HG03097 (cell line): ENCODE data around the gene ACTA2.
"Not testable (repeated sequence)": the region's sequence is repeated elsewhere in the genome, so short reads cannot be mapped to it uniquely, and the experiment has no call there.

Experiments
- ATAC-seq: cut with Tn5 transposase; IDR thresholded peaks from one replicate; pipeline ENCODE4 v1.9.1; 2021; ENCODE audit not compliant: unreplicated experiment, low FRiP score

Gene ACTA2

DNA sequence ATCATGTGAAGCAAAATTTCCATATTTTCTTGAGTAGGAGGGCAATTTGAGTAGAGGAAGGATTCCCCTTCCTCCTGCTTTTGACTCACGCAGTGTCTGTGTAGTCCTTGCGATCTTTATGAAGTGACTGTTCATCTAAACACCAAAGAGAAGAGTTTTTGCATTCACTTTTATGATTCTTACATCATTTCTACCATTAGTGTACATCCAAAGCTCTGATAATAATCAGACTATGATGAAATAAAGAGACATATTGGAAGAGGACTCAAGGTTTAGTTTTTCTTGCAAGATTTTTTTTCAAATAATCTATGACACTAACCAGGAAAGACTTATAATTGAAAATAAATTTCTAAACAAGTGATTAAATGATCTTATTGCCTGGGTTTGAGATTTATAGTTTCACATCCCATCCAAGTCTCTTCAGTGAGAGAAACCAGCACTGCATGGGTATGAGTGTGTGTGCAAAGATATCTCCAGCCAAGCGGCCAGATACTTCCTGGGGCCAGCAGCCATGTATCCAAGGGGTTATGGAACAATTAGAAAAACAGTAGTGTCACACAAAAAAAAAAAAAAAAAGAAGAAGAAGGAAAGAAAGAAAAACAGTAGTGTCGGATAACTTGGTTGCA is 2.0 kb upstream of the ACTA2 start:
- no peak for ATAC-seq

DNA sequence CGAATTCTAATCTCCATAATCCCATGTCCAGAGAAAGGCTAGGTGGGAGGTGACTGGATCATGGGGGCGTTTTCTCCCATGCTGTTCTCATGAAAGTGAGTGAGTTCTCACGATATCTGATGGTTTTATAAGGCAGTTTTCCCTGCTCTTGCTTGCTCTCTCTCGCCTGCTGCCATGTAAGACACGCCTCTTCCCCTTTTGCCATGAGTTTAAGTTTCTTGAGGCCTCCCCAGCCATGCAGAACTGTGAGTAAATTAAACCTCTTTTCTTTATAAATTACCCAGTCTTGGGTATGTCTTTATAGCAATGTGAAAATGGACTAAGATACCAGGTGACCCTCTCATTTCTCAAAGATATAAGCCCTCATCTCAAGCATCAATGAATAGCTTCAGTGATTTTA is 1.1 kb upstream of the ACTA2 start:
- ATAC-seq: no peak

DNA sequence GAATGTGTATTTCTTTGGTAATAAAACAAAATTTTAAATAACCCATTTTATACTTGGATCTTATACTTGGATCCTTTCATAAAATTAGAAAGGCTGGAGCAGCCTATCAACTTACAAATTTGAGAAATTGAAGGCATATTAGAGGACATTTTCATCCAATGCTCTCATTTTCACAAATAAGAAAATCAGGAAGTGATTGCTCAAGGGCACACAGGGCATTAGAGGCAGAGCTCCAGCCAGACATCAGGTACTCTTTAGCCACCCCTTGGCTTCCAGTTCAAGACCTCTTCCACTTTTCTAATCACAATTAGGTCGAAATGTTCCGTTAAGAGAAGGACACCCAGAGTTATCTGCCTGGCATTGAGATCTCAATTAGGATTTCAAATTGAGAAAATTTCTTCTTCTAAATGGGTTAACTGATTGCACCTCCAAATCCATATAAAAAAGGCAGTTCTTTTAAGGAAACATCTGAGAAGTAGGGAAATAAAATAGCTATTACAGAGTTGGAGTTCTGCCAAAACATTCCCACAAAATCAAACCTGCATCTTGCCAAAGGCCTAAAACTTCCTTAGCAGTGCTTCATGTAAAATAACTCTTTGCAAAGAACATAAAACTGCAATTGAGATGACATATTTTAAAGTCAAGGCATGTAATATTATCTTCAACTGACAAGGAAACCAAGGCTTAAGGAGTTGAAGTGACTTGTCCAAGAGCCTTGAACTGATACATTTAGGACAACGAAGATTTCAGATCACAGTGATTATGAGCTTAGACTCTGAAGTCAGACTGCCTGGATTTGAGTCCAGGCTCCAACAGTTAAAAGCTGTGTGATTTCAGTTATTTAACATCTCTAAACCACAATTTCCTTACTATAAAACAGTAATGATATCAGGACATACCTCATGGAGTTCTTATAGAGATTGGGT is 2.4 kb downstream of the ACTA2 start:
- ATAC-seq: no peak

GRCh38 chr10:88949051-88949450 is 3.5 kb downstream of the ACTA2 start:
- no peak for ATAC-seq

DNA sequence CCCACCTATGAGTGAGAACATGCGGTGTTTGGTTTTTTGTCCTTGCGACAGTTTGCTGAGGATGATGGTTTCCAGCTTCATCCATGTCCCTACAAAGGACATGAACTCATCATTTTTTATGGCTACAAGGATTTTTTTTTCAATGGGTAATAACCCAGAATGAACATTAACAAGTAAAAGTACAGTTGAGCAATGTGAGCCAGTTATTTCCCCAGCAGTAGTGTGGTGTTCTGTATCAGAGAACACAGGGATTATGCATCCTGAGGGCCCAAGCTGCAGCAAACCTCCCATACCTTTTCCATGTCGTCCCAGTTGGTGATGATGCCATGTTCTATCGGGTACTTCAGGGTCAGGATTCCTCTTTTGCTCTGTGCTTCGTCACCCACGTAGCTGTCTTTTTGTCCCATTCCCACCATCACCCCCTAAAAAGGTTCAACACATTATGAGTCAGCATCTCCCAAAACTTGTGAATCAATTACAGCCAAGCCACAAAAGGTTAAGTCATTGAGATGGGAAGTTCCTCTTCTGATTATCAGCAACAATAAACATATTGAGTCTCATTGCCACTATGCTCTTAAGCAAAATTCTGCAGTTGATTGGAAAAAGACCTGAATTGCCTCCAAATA is 5.5 kb downstream of the ACTA2 start:
- no peak for ATAC-seq

DNA sequence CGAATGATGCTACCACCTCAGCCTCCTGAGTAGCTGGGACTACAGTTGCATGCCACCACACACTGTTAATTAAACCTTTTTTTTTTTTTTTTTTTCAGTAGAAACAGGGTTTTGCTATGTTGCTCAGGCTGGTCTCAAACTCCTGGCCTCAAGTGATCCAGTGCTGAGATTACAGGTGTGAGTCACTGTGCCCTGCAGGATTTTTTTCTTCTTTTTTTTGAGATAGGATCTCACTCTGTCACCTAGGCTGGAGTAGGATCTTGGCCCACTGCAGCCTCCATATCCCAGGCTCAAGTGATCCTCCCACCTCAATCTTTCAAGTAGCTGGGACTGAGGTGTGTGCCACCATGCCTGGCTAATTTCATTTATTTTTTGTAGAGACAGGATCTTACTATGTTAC is 6.4 kb downstream of the ACTA2 start:
- ATAC-seq: no peak

- ATAC-seq: peak; percentile 53
Observed at GRCh38 chr10:88944813-88945212, 7.8 kb downstream of the ACTA2 start.

GRCh38 chr10:88943778-88944177 is 8.8 kb downstream of the ACTA2 start:
- ATAC-seq: no peak

- no peak for ATAC-seq
Observed at GRCh38 chr10:88941026-88941425, 11.5 kb downstream of the ACTA2 start.

DNA sequence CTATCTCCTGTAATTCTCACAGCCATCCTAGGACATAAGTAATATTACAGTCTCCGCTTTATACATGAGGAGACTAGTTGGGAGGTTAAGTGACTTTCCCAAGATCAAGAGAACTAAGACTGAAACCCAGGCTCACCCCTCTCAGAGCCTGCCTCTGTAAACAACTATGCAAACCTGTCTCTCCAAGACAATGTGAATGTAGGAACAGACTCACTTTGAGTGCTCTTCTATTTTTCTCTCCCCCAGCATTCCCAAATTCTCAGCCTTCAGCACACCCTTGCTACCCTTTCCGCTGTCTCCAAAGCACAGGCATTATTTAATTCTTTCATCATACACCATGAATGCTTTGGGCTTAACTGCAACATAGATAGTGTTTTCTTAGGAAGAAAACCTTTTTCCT is 13.6 kb downstream of the ACTA2 start:
- no peak for ATAC-seq

DNA sequence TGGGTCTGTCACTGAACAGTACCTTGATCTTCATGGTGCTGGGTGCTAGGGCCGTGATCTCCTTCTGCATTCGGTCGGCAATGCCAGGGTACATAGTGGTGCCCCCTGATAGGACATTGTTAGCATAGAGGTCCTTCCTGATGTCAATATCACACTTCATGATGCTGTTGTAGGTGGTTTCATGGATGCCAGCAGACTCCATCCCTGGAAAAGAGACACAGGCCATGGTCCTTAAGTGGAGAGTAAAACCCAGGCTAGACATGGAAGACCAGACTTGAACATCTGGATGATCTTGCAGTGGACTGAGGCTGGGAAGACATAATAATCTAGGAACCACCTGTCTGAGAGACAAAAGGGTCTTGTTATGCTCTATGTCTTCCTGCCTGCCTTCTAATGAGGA is 14.5 kb downstream of the ACTA2 start:
- ATAC-seq: no peak

- no peak for ATAC-seq
Observed at GRCh38 chr10:88936656-88937055, 15.9 kb downstream of the ACTA2 start.

DNA sequence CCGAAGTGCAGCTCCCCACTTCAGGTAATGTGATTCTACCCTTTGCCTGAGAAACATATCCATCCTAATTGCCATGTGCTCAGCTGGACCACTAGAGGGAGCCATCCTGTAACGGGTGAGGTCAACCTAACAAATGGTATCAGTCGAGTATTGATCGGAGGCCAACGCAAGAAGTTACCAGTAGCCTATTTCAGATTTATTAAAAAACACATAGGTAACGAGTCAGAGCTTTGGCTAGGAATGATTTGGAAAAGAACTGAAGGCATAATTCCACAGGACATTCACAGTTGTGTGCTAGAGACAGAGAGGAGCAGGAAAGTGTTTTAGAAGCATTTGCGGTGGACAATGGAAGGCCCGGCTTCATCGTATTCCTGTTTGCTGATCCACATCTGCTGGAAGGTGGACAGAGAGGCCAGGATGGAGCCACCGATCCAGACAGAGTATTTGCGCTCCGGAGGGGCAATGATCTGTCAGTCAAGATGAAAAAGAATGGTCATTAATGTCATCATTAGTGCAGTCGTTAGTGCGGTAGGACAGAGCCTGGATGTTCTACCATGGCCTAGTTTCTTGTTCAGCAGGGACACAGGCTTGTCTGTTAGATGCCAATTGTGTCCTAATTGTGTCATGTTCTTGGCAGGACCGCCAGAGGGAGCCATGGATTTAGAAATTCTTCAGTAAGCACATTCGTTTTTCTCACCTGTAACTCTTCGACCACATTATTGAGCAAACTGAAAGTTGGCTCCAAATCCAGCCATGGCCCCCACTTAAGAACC is 17.5 kb downstream of the ACTA2 start:
- no peak for ATAC-seq

DNA sequence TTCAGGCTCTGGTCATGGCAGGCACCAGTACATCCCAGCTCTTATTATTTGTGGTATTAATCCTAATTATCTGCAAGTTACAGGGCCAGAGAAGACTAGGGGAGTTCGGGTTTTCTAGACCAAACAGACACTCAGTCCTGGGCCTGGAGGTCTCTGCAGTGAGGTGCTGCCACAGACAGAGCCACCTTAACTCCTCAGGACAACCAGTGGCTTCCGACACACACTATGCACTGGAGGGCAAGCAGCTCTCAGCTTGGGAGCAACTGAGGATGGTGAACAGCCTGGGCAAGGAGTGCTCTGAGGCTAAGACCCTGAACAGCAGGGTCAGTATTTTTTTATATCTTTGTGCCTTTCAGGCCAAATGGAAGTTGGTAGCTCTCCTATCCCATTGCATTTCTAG is 19.0 kb downstream of the ACTA2 start:
- no peak for ATAC-seq

DNA sequence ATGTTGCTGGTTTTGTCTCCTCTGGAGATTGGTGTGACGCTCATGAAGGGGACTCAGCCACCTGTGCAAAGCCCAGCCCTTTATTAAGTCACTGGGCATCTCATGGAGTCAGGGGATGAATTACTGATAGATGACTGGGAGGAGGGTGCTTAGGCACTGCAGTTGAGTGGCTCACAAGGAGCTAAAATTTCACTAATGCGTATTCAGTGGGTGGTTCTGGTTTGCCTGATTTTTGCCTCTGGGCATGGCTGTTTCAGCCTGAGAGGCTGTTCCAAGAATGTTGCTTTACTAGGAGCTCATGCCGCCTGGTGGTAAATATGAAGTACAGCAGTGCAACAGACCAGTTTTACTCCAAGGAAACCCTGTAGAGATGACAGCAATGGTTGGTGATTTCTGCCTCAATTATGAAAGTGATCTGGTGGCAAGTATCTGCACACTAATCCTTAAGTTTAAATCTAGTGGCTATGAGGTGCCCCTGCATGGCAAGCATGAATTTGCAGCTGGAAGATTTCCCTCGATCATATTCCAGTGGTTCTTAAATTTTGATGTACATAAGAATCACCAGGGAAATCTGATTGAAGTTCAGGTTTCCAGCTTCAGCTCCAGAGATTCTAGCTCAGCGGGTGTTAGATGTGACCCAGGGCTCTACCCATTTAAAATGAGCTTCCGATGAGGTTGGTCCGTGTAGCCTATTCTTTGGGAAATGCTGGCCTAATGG is 19.9 kb downstream of the ACTA2 start:
- peak; percentile 50 for ATAC-seq

DNA sequence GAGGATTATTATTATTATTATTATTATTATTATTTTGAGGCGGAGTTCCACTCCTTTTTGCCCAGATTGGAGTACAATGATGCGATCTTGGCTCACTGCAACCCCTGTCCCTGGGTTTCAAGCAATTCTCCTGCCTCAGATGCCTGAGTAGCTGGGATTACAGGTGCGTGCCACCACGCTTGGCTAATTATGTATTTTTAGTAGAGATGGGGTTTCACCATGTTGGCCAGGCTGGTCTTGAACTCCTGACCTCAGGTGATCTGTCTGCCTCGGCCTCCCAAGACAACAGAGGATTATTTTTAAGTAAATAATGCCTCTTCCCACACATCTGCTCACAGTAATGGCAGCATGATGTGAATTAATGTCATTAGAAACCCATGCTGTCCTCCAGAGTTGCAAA is 20.5 kb downstream of the ACTA2 start:
- not testable (repeated sequence) for ATAC-seq

DNA sequence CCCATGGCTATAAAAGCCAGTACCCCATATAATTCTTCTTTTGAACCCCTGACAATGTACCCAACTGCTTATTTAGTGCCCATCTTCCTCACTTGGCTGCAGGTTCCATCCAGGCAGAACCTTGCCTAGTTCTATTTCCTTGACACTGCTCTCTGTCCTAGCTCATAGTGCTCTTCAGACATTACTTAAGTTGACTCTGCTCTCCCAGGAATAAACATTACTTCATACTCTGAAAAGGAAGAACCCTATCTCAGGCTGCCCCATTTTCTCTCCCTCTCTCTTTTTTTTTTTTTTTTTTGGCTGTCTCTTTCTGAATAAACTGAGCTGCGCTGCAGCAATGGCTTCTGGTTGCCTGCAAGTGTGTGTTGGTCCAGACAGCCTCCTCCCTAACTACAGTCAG is 21.0 kb downstream of the ACTA2 start:
- no peak for ATAC-seq

DNA sequence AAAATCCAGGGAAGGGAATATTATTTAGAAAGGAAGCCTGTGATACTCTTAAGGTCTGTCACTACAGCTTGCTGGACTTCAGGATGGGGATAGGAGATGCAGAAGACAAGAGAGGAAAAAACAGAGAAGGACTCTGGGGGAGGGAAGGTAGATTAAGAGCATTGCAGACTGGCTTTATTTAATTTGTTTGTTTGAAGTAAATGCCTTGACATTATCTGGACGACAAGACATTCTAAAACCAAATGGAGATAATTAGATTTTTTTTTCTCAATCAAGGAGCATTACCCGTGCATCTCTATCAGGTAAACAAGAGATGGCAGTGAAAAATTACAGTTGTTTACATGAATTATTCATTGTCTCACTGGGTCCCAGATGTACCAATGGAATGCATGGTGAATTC is 24.3 kb downstream of the ACTA2 start:
- no peak for ATAC-seq

DNA sequence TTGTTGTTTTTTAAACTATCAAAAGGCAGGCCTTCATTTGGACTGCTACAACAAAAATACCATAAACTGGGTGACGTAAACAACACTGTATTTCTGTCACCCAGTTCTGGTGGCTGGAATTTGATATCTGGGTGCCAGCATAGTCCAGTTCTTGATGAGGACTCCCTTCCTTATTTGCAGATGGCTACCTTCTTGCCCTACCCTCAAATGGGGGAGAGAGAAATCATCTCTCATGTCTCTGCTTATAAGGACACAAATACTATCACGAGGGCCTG is 25.2 kb downstream of the ACTA2 start:
- ATAC-seq: no peak

GRCh38 chr10:88926566-88927415 is 25.8 kb downstream of the ACTA2 start:
- ATAC-seq: no peak
